Measurements from ENCODE around the gene ADGRG6.

DNA sequence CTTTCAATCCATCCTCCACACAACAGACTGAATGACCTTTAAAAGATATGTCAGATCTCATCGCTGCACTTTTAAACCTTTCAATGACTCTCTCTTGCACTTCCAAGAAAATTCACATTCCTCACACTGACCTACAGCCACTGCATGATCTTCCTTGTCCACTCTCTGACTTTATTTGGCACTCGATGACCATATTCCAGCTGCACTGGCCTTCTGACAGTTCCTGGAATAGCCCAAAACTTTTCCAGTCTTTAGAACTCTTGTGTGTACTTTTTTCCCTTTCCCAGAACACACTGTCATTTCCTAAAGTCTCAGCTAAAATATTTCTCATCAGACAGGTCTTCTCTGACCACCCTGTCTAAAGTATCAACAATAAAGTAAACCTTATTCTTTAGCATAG is 174.6 kb downstream of the ADGRG6 start:
- no peak for TF ChIP-seq POLR2A (IDR thresholded peaks at IDR 0.05; ENCODE audit: low read length)
- TF ChIP-seq GATA1 (IDR thresholded peaks at IDR 0.05; ENCODE audit: low read depth, low read length), result no peak
